ENCODE results near the gene BNIP1. TPM values are rescaled to one million over a fixed set of nuclear protein-coding genes. Genes with fewer than 3 reads are reported as not detected.
"Not testable (repeated sequence)": the region's sequence is repeated elsewhere in the genome, so short reads cannot be mapped to it uniquely, and the experiment has no call there.

Gene BNIP1
- total RNA-seq, 1 experiment from 2014 or later, result 12.3 TPM

DNA sequence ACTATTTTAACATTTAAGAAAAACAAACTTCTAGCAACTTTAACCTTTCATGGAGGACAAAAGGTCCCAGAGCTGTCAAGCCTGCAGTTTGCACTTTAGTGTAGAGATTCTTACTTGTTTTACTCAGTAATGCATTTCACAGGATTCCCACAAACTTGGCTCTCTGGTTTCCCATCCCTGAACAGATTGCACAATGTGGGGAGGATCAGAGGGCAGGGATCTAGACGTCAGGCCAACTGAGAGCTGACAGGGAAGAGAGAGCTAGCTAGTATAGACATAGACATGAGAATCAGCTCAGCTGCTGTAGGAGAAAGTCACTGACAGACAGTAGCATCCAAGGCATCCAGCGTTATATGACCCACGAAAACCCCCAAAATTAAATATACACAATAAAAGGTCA, 20.9 kb upstream of the BNIP1 start:
- intact Hi-C loops (cut with micrococcal nuclease; ENCODE audit: unreplicated experiment) (no loop called here), in situ Hi-C loops (cut with HindIII; ENCODE audit: low pct_unique_long_range_greater_than_20kb, low sequenced_read_pairs) (no loop called here)
- no peak for ATAC-seq
- no peak for DNase-seq (ENCODE audit: low read depth, low spot score)
- ChIA-PET POLR2A (no interaction called here), CTCF (no interaction called here)
- Histone ChIP-seq H3K4me3 (ENCODE audit: low read depth in 2 of 2, low read length in 2 of 2) (no peak overlapping the region), H3K27ac (ENCODE audit: low read length) (no peak overlapping the region), H3K9me3 (ENCODE audit: control insufficient read depth, insufficient read depth, low read depth, low read length) (no peaks in the 10 kb centered on the region; the same call in 1 of the 2 replicates), H3K36me3 (ENCODE audit: control insufficient read depth, insufficient read depth, low read length) (no peaks in the 10 kb centered on the region), H3K4me1 (ENCODE audit: control insufficient read depth, insufficient read depth, low read length) (no peaks in the 10 kb centered on the region), H3K27me3 (ENCODE audit: control insufficient read depth, insufficient read depth, low read length) (no peaks in the 10 kb centered on the region)
- BruUV-seq (replicated peaks), result TSS peak; percentile 69
- TF ChIP-seq REST (IDR thresholded peaks at IDR 0.05; ENCODE audit: insufficient read depth in 1 of 2, low read depth in 2 of 2, low read length in 1 of 2) (no peak), CTCF (IDR thresholded peaks at IDR 0.05) (no peak), TCF7L2 (IDR thresholded peaks at IDR 0.05; ENCODE audit: low read depth, low read length) (no peak), SIN3A (IDR thresholded peaks at IDR 0.05; ENCODE audit: borderline replicate concordance, insufficient read depth, low read depth, low read length) (no peak), POLR2AphosphoS5 (IDR thresholded peaks at IDR 0.05; ENCODE audit: low read depth, low read length) (no peak)

DNA sequence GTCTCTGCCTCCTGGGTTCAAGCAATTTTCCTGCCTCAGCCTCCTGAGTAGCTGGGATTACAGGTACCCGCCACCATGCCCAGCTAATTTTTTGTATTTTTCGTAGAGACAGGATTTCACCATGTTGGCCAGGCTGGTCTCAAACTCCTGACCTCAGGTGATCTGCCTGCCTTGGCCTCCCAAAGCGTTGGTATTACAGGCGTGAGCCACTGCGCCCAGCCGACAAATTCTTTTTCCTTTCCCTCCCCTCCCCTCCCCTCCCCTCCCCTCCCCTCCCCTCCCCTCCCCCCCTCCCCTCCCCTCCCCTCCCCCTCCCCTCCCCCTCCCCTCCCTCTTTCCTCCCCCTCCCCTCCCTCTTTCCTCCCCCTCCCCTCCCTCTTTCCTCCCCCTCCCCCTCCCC, 12.2 kb upstream of the BNIP1 start:
- in situ Hi-C loops (cut with HindIII; ENCODE audit: low pct_unique_long_range_greater_than_20kb, low sequenced_read_pairs); BruUV-seq (replicated peaks); CTCF ChIA-PET; H3K27me3 ChIP-seq (ENCODE audit: control insufficient read depth, insufficient read depth, low read length); DNase-seq (ENCODE audit: low read depth, low spot score); H3K4me3 ChIP-seq (ENCODE audit: low read depth in 2 of 2, low read length in 2 of 2); intact Hi-C loops (cut with micrococcal nuclease; ENCODE audit: unreplicated experiment); H3K4me1 ChIP-seq (ENCODE audit: control insufficient read depth, insufficient read depth, low read length); ATAC-seq; H3K27ac ChIP-seq (ENCODE audit: low read length); H3K9me3 ChIP-seq (ENCODE audit: control insufficient read depth, insufficient read depth, low read depth, low read length); H3K36me3 ChIP-seq (ENCODE audit: control insufficient read depth, insufficient read depth, low read length): not testable (repeated sequence)
- POLR2A ChIA-PET, result interaction anchor here (0.7 kb wide), 1 partner anchor 415 kb away, joined by 5 read pairs; no protein-coding TSS in a partner anchor

GRCh38 chr5:173138707-173139106, 5.6 kb upstream of the BNIP1 start:
- Histone ChIP-seq H3K9me3 (ENCODE audit: control insufficient read depth, insufficient read depth, low read depth, low read length) (no peaks in the 10 kb centered on the region), H3K27ac (ENCODE audit: low read length) (no peak overlapping the region), H3K27me3 (ENCODE audit: control insufficient read depth, insufficient read depth, low read length) (no peaks in the 10 kb centered on the region), H3K4me3 (ENCODE audit: low read depth in 2 of 2, low read length in 2 of 2) (no peak overlapping the region), H3K36me3 (ENCODE audit: control insufficient read depth, insufficient read depth, low read length) (no peaks in the 10 kb centered on the region), H3K4me1 (ENCODE audit: control insufficient read depth, insufficient read depth, low read length) (peaks cover under 1% of the 10 kb centered on the region; the same call in 1 of the 2 replicates)
- TF ChIP-seq POLR2AphosphoS5 (IDR thresholded peaks at IDR 0.05; ENCODE audit: low read depth, low read length) (no peak), REST (IDR thresholded peaks at IDR 0.05; ENCODE audit: insufficient read depth in 1 of 2, low read depth in 2 of 2, low read length in 1 of 2) (no peak), CTCF (IDR thresholded peaks at IDR 0.05) (no peak), TCF7L2 (IDR thresholded peaks at IDR 0.05; ENCODE audit: low read depth, low read length) (no peak), SIN3A (IDR thresholded peaks at IDR 0.05; ENCODE audit: borderline replicate concordance, insufficient read depth, low read depth, low read length) (no peak)
- BruUV-seq (replicated peaks), result no TSS peak
- DNase-seq (ENCODE audit: low read depth, low spot score) (no peak), ATAC-seq (no peak)
- in situ Hi-C loops (cut with HindIII; ENCODE audit: low pct_unique_long_range_greater_than_20kb, low sequenced_read_pairs) (no loop called here), intact Hi-C loops (cut with micrococcal nuclease; ENCODE audit: unreplicated experiment) (no loop called here)
- ChIA-PET CTCF (interaction anchor here (0.6 kb wide), 1 partner anchor 20 kb away, joined by 3 read pairs; no protein-coding TSS in a partner anchor), POLR2A (interaction anchor here (0.5 kb wide), 1 partner anchor 18 kb away, joined by 10 read pairs; no protein-coding TSS in a partner anchor)

All from Panc1 (cell line).